ENCODE data around the gene FAM200C.

GRCh38 chr5:160371294-160371693 is 28.6 kb downstream of the FAM200C start:
- TF ChIP-seq CTCF (IDR thresholded peaks at IDR 0.05 in 4 of 5, conservative IDR thresholded peaks at IDR 0.05 in 1 of 5) (no peak), POLR2A (IDR thresholded peaks at IDR 0.05) (no peak)

Measured in gastrocnemius medialis (tissue), 4 donors.